Measurements from ENCODE around the gene NDUFC1.
"Not testable (repeated sequence)": the region's sequence is repeated elsewhere in the genome, so short reads cannot be mapped to it uniquely, and the experiment has no call there.

Gene NDUFC1

DNA sequence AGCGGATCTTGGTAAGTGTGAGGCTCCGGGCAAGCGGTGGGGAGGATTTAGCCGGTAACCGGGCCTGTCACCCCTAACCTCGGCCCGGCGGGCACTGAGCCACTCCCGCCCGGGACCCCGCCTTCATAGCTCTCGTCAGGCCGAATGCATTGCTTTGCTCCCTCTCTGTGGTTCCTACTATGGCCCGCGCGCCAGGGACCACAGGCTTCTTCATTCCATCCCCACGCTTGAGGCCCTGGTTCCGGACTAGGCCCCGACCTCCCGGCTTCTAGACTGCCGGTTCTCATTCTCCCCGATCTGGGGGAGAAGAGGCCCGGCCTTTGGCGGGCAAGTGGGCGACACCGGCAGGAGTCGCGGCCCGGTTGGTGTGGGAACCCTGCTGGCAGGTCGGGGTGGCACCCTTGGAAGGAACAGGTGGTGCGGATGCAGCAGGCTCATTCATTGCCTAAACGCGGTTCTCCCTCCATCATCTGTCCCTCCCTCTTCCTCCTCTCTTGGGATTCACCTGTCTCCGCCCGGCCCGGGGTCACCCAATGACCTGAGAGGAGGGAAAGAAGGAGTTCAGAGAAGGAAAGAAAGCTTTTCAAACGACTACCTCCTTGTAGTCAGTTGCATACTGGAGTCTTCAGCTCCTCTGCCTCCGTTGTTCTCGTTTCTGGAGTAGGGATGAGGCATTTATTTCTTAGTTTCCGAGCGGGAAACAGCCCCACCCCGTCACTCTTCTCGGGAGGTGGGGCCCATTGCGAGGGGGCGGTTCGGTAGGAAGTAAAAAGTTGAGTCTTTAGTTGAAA, at the start of gene NDUFC1:
Gene NDUFC1, minus strand, starts transcription at position 657 of the 791 bp plus-strand sequence. CDS start 6,679 bp downstream, outside the sequence.
- DNase-seq, result peak; percentile 15

DNA sequence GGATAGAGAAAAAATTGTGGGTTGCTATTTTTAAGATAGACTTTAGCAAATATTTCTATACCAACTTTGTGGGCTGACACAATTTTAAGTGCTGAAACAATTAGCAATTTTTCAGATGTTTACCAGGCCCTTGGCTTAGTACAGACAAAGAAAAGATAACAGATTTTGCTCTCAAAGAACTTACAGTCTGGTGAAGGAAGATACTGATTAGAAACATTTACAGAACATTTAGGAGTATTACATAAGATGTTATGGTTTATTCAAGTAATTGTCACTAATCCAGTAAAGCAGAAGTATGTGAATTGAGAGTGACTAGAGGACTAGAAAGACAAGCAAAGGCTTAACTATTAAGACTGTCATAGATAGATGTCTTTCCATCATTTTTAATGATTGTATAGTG, 35.3 kb upstream of the NDUFC1 start:
- no peak for DNase-seq

DNA sequence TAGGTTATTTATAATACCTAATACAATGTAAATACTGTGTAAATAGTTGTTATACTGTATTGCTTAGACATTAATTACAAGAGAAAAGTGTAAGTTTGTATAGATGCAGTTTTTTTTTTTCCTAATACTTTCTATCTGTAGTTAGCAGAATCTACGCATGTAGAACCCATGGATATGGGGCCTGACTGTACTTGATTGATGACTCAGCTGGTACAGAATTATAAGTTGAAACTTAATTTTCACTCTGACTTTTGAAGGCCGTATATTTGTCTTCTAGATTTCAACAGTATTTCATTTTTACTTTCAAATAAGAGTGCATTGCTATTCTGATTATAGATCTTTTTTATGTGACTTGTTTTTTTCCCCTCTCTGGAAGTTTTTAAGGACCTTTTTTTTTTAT, 30.8 kb upstream of the NDUFC1 start:
- DNase-seq, result no peak

DNA sequence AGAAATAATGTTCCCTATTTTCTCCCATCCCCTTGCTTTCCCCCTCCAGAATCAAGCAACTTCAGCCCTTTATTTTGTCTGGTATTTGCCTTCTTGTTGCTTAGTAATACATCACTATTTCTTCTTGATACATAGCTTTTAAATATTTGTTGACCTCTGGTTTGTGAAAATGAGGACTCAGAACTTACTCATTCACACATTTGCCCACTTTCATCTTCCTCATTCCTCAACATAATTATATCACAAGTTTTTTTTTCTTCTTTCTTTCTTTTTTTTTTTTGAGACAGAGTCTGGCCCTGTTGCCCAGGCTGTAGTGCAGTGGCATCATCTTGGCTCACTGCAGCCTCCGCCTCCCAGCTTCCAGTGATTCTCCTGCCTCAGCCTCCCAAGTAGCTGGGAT, 28.9 kb upstream of the NDUFC1 start:
- no peak for DNase-seq

DNA sequence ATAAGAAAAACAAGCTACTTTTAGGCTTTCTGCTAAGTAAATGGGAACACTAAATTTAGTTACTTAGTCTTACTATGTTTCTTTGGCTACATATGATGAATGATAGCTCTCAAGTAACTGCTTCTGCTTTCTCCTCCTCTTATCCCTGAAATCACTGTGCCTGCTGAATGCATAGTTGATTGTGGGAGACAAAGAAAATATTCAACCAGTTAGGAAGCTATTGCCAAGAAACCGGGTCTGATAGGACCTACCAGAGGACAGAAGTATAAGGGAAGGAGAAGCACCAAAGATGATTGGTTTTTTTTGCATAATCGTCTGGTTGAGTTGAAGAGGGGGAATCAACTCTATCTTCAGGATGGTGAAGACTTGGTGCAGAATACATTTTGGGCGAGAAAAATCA, 28.0 kb upstream of the NDUFC1 start:
- DNase-seq, result no peak

DNA sequence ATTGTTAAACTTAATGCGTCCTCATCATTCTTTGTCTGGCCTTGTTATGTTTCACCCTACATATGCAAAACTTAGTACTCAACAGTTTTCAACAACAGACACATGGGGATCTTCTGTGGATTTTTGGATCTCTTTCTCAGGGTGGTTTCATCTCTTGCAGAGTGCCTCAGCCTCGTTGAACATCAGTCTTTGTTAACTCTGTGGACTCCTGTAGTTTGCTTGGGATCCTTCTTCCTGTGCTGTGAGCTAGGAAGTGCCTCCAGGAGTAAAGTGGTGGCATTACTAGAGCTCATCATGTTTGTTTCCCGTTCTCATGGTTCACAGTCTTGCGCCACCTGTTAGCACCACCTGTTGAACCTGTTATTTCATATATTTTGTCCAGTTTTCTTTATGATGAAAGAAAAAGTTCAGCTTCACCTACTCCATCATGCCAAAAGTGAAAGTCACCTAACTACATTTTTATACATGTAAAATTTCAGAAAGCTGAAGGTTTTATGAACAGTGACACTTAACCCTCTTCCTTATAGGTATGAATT, 27.5 kb upstream of the NDUFC1 start:
- no peak for DNase-seq

DNA sequence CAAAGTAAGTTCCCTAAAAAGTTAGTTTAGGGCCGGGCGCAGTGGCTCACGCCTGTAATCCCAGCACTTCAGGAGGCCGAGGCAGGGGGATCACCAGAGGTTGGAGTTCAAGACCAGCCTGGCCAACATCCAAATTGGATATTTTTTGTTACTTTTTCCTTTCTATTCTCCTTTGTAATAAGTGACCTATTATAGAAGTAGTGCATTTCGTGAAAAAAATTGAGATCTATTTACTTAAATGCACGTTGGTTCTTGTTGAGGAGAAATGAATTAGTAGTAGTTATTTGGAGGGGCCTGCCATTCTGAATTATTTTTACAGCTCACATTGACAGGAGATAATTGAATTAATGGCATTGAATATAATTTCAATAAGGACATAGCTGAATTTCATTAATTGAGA, 22.3 kb upstream of the NDUFC1 start:
- DNase-seq, result no peak

DNA sequence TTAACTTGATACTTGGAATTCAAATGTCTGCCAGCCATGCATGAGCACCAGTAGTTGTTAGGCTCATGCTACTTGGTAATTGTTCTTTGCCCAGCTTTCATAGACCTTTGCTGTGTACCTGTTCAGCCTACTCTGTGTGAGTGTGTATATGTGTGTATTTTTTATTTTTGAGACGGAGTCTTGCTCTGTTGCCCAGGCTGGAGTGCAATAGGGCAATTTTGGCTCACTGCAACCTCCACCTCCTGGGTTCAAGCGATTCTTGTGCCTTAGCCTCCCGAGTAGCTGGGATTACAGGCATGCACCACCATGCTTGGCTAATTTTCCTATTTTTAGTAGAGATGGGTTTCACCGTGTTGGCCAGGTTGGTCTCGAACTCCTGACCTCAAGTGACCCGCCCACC, 20.3 kb upstream of the NDUFC1 start:
- DNase-seq, result not testable (repeated sequence)

DNA sequence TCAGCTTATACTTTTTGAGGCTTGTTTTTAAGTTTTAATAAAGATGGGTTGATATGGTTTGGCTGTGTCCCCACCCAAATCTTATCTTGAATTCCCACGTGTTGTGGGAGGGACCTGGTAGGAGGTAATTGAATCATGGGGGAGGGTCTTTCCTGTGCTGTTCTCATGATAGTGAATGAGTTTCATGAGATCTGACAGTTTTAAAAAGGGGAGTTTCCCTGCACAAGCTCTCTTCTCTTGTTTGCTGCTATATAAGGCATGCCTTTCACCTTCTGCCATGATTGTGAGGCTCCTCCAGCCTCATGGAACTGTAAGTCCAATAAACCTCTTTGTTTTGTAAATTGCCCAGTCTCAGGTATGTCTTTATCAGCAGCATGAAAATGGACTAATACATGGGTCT, 19.8 kb upstream of the NDUFC1 start:
- not testable (repeated sequence) for DNase-seq

DNA sequence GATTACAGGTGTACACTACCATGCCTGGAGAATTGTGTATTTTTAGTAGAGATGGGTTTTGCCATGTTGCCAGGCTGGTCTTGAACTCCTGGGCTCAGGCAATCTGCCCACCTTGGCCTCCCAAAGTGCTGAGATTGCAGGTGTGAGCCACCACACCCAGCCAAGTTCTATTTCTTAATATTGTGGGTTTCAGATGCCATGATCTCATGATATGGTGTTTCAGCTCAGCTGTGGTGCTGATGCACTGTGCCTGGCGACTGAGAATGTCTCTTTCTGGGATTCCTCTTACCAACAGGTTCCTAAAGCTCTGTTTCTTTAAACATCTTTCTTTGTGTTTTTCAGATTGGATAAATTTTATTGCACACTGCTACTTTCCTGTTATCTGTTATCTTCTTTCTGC, 17.3 kb upstream of the NDUFC1 start:
- DNase-seq, result no peak

DNA sequence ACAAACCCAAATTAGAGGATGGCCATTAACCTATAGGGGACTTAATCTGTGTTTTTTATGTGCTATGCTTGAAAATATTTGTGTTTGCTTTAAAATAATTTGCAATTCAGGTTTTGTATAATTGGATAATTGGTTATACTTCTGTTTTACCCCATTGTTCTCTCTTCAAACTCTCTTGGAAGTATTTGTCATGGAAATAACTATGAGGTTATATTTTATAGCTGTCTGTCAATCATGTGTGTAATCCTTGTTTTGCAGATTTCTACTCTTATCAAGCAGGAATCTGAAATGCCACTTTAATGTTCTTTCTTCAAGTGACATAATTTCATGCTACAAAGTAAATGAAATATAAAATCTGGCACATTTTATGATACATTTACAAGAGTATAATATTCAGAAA, 15.4 kb upstream of the NDUFC1 start:
- no peak for DNase-seq

DNA sequence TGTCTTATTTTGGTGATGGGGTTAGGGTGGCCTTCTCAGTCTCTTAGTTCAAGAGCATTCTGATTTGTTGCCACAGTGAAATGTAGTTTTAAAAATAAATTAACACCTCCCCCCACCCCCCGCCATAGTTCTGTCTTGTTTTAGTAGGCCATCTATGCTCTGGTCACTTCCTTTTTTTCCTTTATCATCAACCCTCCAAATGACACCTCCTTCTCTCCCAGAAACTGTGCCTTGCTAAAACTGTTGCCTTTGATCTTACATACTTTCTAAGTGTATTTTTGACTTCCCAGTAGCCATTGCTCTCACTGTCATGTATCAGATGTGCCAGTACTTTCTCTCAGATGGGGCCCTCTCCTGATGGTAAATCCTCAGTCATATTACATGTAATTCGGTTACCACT, 14.5 kb upstream of the NDUFC1 start:
- no peak for DNase-seq

DNA sequence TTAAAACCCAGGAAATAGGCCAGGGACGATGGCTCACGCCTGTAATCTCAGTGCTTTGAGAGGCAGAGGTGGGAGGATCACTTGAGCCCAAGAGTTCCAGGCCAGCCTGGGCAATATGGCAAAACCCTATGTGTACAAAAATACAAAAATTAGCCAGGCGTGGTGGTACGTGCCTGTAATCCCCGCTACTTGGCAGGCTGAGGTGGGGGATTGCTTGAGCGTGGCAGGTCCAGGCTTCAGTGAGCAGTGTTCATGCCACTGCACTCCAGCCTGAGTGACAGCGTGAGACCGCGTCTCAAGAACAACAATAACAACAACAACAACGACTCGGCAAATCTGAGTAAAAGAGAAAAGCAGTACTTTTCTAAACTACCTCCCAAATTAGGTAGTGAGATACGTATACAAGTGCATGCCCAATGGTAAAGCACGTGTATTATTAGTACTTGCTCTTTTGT, 13.0 kb upstream of the NDUFC1 start:
- DNase-seq, result no peak

DNA sequence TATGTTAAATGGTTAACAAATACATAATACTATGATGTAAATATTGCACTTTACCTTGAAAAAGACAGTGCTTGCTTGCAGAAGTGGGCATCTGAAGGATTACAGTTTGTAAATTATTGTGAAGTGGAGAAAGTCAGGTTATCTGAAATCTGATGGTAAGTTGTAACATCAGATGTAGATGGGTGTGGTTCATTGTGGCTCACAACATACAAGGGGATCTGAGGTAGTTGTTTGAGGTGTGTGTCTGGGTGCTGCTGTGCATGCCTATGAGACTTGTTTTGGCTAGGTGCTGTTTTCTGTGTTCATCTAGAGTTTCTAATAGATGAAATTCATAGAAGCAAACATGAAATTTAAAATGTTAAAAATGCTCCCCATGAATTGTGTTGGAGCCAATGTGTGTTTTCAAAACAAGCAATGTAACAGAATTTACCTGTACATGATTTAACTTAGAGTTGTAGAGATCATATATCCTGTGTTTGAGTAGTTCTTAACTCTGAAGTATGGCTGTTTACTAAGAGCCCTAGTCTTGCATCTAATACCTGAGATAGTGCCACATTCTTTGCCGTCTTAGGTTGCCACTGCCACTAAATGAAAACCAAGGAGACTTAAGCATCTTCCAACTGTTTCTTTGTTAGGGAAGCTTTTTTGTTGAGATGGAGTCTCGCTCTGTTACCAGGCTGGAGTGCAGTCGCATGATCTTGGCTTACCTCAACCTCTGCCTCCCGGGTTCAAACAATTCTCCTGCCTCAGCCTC, 11.9 kb upstream of the NDUFC1 start:
- no peak for DNase-seq

DNA sequence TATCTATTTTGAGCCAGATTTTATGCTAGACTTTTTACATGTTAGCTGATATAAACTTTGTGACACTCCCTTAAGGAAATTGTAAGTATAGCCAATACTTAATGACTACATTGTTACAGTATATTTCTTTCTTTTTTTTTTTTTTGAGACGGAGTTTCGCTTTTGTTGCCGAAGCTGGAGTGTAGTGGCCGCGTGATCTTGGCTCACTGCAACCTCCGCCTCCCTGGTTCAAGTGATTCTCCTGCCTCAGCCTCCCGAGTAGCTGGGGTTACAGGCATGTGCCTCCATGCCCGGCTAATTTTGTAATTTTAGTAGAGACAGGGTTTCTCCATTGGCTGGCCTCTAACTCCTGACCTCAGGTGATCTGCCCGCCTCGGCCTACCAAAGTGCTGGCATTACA, 11.1 kb upstream of the NDUFC1 start:
- not testable (repeated sequence) for DNase-seq

DNA sequence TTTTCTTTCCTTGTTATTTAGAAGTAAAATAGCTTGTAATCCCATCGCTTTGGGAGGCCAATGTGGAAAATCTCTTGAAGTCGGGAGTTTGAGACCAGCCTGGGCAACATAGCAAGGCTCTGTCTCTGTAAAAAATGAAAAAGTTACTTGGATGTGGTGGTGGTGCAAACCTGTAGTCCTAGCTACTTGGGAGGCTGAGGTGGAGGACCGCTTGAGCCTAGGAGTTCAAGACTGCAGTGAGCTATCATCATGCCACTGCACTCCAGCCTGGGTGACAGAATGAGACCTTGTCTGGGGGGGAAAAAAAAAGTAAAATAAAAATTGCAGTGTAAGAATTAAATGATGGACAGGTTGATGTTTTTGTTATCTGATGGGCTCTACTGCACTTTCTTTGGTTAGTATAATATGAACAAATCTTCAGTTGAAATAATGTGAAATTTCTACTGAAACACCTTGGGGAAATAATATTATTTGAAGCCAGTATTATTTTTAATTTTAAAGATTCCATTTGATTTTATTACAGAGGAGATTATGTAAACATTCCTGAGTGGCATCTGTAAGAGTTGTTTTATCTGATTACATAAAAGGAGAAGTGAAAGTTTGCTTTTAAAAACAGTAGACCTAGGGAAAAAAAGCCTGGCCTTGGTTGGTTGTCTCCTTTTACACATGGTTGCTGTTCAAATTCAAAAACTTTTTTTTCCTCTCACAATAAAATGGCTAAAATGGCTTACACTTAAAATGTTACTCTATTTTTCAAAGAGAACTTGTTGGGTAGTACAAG, 10.5 kb upstream of the NDUFC1 start:
- no peak for DNase-seq

DNA sequence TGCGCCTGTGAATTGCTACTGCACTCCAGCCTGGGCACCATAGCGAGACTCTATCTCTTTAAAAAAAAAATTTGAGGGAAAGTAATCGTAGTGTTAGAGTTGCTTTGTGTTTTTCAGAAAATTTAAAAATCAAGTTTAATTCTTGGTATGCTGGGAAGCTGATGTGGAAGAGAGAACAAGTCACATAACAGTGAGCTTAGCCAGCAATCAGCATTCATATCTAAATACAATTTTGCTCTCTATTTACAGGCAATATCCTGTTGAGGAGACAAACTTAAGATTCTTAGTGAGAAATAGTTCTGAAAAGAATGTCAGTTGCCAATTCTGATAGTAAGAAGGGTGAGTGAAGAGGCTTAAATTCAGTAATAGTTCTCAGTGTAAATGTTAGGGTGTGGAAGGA, 9.6 kb upstream of the NDUFC1 start:
- DNase-seq, result no peak

DNA sequence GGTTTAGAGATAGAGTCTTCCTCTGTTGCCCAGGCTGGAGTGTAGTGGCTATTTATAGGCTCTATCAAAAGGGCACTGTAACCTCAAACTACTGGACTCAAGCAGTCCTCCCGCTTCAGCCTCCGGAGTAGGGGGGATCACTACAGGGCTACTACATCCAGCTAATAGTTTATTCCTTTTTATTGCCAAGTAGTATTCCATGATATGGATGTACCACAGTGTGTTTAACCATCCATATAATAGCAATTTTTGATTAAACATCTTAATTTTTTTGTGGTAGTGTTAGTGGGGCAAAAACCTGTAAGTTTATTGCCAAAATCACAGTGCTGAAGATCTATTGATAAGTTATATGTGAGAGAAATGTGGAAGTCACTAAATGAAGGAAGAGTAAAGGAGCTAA, 2.6 kb upstream of the NDUFC1 start:
- DNase-seq, result no peak

DNA sequence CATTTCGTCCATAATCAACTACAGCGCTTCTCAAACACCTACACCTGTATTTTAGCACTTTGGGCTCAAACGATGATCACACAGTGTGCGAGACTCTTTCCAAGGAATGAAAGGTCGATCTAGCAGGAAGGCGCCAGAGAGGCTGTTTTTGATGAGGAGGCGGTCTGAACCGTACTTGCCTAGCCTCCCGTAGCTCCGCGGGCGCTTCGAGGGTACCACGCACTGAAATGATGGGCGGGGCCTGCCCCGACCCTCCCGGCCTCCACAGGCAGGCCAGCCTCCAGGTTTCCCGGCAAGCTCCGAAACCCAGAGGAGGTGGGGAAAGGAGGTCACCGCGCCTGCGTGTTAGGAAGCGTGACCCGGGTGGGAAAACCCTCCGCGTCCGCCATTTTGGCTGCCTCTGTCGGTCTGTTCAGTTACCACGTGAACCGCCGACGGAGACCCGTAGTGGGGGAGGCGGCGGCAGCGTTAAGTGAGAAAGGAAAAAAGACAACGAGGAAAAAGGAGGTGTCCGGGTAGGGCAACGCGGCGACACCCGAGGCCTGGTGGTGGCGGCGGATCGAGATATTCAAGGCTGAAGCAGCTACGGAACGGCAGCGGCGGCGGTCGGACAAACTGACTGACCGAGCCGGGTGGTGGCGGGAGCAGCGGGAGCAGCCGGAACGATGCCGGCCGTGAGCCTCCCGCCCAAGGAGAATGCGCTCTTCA, 1.0 kb downstream of the NDUFC1 start, which contains the start of gene NAA15:
Gene NAA15, plus strand, starts transcription at position 393 of the 708 bp plus-strand sequence. Its CDS starts 273 bp downstream, at position 666.
- DNase-seq, result peak; percentile 87

DNA sequence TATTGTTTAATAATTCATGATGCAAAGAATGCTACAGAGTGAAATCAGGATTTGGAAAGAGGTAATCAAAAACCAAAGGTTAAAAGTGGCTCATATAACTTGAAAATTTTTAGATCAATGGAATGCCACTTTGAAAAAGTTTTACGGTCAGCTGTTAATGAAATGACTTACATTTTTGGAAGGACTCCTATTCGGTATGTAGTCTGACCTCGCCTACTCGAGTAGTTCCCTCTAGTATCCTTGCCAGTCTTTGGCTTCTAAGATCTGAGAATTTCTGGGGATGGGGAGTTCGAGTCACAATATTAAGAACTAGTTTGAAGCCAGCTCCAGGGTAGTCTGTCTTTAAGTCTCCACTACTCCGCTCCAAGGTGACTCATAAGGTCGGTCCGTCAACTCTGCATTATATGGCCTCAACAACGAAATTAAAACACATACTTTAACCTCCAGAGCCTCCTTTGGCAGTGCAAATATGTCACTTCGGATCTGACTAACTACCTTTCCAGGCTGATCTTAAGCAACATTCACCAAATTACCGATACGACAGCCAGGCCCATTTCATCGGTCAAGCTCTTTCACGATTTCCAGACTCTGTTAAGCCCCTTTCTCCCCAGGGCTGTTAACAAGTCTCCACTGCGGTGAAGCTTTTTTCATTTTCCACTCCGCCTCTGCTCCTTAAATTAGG, 1.7 kb downstream of the NDUFC1 start:
- DNase-seq, result no peak

DNA sequence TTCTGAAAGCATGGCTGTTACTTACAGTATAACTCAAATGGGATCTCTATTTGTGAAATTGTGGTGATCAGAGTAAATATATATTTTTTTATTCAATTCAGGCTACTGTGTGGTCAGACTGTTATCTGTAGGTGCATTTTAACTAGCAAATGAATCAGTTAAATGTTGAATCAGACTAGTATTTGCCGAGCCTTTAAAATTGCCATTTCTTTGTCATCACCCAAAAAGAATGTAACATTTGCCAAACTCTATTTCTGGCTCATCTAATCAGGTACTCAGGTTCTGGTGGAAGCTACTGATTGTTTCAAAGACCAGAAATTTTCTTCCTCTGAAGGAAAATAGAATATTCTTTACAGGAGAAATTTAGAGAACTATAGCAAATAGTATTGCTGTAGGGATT, 2.7 kb downstream of the NDUFC1 start:
- DNase-seq, result no peak

DNA sequence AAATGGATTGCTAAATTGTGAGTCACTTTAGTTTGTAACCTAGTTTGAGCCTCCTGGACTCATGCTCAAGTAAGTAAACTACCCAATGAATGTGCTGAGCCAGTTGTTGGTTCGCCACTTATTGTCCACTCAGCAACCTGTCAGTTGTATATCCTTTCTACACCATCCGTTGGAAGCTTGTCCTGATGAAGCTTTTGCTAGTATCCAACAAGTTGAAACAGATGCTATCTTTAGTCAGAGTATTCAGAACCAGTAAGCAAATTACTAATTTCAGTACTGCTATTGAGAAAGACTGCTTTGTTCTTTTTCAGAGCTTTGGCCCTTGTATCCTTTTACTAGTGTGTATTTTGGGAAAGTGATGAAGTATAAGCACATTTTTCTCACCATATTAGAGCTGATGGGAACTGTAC, 5.3 kb downstream of the NDUFC1 start:
- no peak for DNase-seq
